Fibroblast of lung (primary cell): ENCODE measurements around the gene SAMD3. TPM values are rescaled to one million over a fixed set of nuclear protein-coding genes. Genes with fewer than 3 reads are reported as not detected.
"Not testable (repeated sequence)": the region's sequence is repeated elsewhere in the genome, so short reads cannot be mapped to it uniquely, and the experiment has no call there.

Experiments
- DNase-seq, 2 donors: peaks; one replicate each; pipeline versions ENCODE4 v3.0.0 to v3.0.0-alpha.2; 2010; ENCODE audit warnings: low read depth in 2 of 2
- H2AFZ ChIP-seq: 2 replicates; pipeline ENCODE4 v1.5.1; 2012; ENCODE audit warnings: low read length, control low read depth, inconsistent platforms
- H3K27ac ChIP-seq: 2 replicates; pipeline ENCODE4 v1.5.1; 2011; ENCODE audit warnings: low read length, control low read depth; ENCODE audit not compliant: insufficient read depth
- H3K27me3 ChIP-seq: 2 replicates; pipeline ENCODE4 v1.5.1; 2011; ENCODE audit warnings: mild to moderate bottlenecking, low read length; ENCODE audit not compliant: control insufficient read depth, insufficient read depth
- H3K36me3 ChIP-seq: 2 replicates; pipeline ENCODE4 v1.5.1; 2011; ENCODE audit warnings: low read length; ENCODE audit not compliant: control insufficient read depth, insufficient read depth
- H3K4me1 ChIP-seq: 2 replicates; pipeline ENCODE4 v1.5.1; 2011; ENCODE audit warnings: low read length; ENCODE audit not compliant: control insufficient read depth, insufficient read depth; ENCODE audit errors: extremely low read depth
- H3K4me2 ChIP-seq: 2 replicates; pipeline ENCODE4 v1.5.1; 2011; ENCODE audit warnings: low read length, control low read depth; ENCODE audit not compliant: insufficient read depth; ENCODE audit errors: extremely low read depth
- H3K4me3 ChIP-seq, 4 experiments: fragments of 200-600 bp in 1 of 4; sonication (generic) in 1 of 4; replicated peaks in 1 of 4; 2 replicates each; pipeline ENCODE4 v1.5.1; 2011 to 2016; ENCODE audit warnings: low read length in 4 of 4, low read depth in 3 of 4, mild to moderate bottlenecking in 3 of 4, control low read depth in 2 of 4, inconsistent platforms in 1 of 4, mixed read lengths in 1 of 4; ENCODE audit not compliant: insufficient read depth in 1 of 4; ENCODE audit errors: control extremely low read depth in 1 of 4
- H3K79me2 ChIP-seq: 2 replicates; pipeline ENCODE4 v1.5.1; 2012; ENCODE audit warnings: mild to moderate bottlenecking, low read length, inconsistent platforms; ENCODE audit not compliant: control insufficient read depth, insufficient read depth
- H3K9ac ChIP-seq: 2 replicates; pipeline ENCODE4 v1.5.1; 2011; ENCODE audit warnings: mild to moderate bottlenecking, low read length, control low read depth; ENCODE audit not compliant: insufficient read depth
- H3K9me3 ChIP-seq: 2 replicates; pipeline ENCODE4 v1.5.1; 2012; ENCODE audit warnings: low read depth, low read length; ENCODE audit not compliant: control insufficient read depth, insufficient read depth
- H4K20me1 ChIP-seq: 2 replicates; pipeline ENCODE4 v1.5.1; 2011; ENCODE audit warnings: low read length; ENCODE audit not compliant: control insufficient read depth, insufficient read depth; ENCODE audit errors: extremely low read depth
- EZH2 ChIP-seq: IDR thresholded peaks from 2 replicates; pipeline ENCODE4 v1.5.1; 2012; ENCODE audit warnings: low read length, control low read depth, mild to moderate bottlenecking; ENCODE audit errors: missing control alignments
- polyA plus RNA-seq, 2 donors: library from polyadenylated mRNA; depleted of rRNA in 1 of 2; stranded (reverse) in 1 of 2; unstranded in 1 of 2; fragments of >200 nt; gene quantifications; 2 replicates each; pipeline ENCODE4 v1.2.1, GENCODE V29; 2011 to 2012; ENCODE audit warnings: missing spikeins in 1 of 2
- total RNA-seq: library from RNA; depleted of rRNA; stranded (reverse); fragments of >200 nt; gene quantifications from 2 replicates; pipeline ENCODE4 v1.2.1, GENCODE V29; 2014
- TF ChIP-seq, protein P1 (sequence below), 2 donors: IDR thresholded peaks in 1 of 2; conservative IDR thresholded peaks in 1 of 2; 1 replicate in 1 of 2; 2 replicates in 1 of 2; pipeline ENCODE4 v1.5.1; 2011 to 2012; ENCODE audit warnings: low read length in 2 of 2, control low read depth in 1 of 2, inconsistent platforms in 1 of 2, low read depth in 1 of 2, mild to moderate bottlenecking in 1 of 2

The SAMD3 gene
- total and polyA plus RNA-seq, 2 donors (not counting 1 experiment from before 2014, with no cell fraction given) = 1.5 to 2.8 TPM

DNA sequence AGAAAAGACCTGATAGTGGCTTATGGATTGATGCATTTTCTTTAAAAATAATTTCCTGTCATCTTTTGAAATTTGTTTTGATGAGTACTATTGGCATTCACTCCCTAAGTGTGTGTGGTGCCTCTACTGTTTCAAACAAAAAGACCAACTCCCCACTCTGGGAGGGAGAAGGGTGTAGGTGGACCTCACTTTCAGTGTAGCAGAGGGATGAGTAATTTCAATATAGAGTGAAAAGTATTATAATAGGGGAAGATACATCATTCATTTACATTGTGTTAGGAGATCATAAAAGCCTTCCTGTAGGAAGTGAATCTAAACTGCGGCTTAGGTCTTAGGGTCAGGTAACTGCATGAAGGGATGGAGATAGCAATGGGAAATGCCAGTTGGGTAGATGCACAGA lies 46.4 kb downstream of the SAMD3 start:
- H3K4me1 ChIP-seq = peaks cover 5% of the 10 kb centered on the region
- H3K79me2 ChIP-seq = no peaks in the 10 kb centered on the region
- H3K9ac ChIP-seq = no peak overlapping the region
- H3K36me3 ChIP-seq = no peaks in the 10 kb centered on the region
- H3K4me3 ChIP-seq = no peak overlapping the region
- H3K4me2 ChIP-seq = no peak overlapping the region
- no peak overlapping the region for H2AFZ ChIP-seq
- no peaks in the 10 kb centered on the region for H4K20me1 ChIP-seq
- H3K27ac ChIP-seq = no peak overlapping the region
- H3K27me3 ChIP-seq = no peaks in the 10 kb centered on the region
- DNase-seq = no peak
- TF ChIP-seq, protein P1, sequence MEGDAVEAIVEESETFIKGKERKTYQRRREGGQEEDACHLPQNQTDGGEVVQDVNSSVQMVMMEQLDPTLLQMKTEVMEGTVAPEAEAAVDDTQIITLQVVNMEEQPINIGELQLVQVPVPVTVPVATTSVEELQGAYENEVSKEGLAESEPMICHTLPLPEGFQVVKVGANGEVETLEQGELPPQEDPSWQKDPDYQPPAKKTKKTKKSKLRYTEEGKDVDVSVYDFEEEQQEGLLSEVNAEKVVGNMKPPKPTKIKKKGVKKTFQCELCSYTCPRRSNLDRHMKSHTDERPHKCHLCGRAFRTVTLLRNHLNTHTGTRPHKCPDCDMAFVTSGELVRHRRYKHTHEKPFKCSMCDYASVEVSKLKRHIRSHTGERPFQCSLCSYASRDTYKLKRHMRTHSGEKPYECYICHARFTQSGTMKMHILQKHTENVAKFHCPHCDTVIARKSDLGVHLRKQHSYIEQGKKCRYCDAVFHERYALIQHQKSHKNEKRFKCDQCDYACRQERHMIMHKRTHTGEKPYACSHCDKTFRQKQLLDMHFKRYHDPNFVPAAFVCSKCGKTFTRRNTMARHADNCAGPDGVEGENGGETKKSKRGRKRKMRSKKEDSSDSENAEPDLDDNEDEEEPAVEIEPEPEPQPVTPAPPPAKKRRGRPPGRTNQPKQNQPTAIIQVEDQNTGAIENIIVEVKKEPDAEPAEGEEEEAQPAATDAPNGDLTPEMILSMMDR (conservative IDR thresholded peaks at IDR 0.05 in 1 of 2, IDR thresholded peaks at IDR 0.05 in 1 of 2; ENCODE audit: low read depth in 1 of 2, low read length in 2 of 2) = no peak
- TF ChIP-seq EZH2 = no peak
- H3K9me3 ChIP-seq = no peaks in the 10 kb centered on the region

DNA sequence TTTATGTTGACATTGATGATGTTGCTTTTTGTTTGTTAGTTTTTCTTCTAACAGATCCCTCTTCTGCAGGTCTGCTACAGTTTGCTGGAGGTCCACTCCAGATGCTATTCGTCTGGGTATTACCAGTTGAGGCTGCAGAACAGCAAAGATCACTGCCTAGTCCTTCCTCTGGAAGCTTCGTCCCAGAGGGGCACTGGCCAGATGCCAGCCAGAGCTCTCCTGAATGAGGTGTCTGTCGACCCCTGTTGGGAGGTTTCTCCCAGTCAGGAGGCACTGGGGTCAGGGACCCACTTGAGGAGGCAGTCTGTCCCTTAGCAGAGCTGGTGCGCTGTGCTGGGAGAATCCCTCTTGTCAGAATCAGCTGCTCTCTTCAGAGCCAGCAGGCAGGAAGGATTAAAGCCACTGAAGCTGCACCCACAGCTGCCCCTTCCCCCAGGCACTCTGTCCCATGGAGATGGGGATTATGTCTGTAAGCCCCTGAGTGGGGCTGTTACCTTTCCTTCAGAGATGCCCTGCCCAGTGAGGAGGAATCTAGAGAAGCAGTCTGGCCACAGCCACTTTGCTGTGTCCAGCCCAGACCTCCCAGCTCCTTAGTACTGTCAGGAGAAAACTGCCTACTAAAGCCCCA lies 49.3 kb downstream of the SAMD3 start:
- not testable (repeated sequence) for H3K4me2 ChIP-seq, H3K4me1 ChIP-seq, H3K27ac ChIP-seq, H3K79me2 ChIP-seq, H3K36me3 ChIP-seq, H4K20me1 ChIP-seq, DNase-seq, H2AFZ ChIP-seq, H3K9ac ChIP-seq, H3K9me3 ChIP-seq, H3K4me3 ChIP-seq, H3K27me3 ChIP-seq

DNA sequence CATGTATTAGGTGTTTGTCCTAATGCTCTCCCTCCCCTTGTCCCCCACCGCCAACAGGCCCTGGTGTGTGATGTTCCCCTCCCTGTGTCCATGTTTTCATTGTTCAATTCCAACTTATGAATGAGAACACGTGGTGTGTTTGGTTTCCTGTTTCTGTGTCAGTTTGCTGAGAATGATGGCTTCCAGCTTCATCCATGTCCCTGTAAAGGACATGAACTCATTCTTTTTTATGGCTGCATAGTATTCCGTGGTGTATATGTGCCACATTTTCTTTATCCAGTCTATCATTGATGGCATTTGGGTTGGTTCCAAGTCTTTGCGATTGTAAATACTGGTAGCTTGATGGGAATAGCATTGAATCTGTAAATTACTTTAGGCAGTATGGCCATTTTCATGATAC lies 52.6 kb downstream of the SAMD3 start:
- H3K36me3 ChIP-seq, DNase-seq, H2AFZ ChIP-seq, H3K4me3 ChIP-seq, H3K27ac ChIP-seq, H3K79me2 ChIP-seq, H3K9ac ChIP-seq, H4K20me1 ChIP-seq, H3K4me2 ChIP-seq, H3K27me3 ChIP-seq, H3K4me1 ChIP-seq, H3K9me3 ChIP-seq: not testable (repeated sequence)

DNA sequence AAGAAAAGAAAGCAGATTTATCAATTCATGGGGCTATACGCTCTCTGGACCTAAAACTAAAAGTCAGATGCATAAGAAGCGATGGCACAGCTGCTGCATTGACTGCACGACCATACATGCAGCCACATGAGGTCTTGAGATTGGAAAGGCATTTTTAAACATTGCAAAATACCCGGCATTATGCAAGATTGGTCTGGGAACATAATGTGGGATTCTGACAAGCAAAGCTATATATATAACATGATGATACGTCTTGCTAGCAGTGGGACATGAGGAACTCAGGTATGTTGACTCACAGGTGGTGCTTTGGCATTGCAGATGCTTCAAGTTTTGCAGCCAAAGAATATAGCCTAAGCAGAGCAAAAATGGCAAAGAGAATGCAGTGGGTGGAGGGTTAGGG lies 55.1 kb downstream of the SAMD3 start:
- no peak overlapping the region for H3K27ac ChIP-seq
- no peaks in the 10 kb centered on the region for H3K4me1 ChIP-seq
- no peak overlapping the region for H3K4me3 ChIP-seq
- TF ChIP-seq EZH2 = no peak
- TF ChIP-seq, protein P1 (conservative IDR thresholded peaks at IDR 0.05 in 1 of 2, IDR thresholded peaks at IDR 0.05 in 1 of 2; ENCODE audit: low read depth in 1 of 2, low read length in 2 of 2) = no peak
- no peaks in the 10 kb centered on the region for H3K36me3 ChIP-seq
- no peaks in the 10 kb centered on the region for H3K27me3 ChIP-seq
- no peak overlapping the region for H3K4me2 ChIP-seq
- no peak overlapping the region for H2AFZ ChIP-seq
- no peak overlapping the region for H3K9ac ChIP-seq
- H4K20me1 ChIP-seq = no peaks in the 10 kb centered on the region
- DNase-seq = peak; percentile 29 to 93
- no peaks in the 10 kb centered on the region for H3K9me3 ChIP-seq
- H3K79me2 ChIP-seq = no peaks in the 10 kb centered on the region
